Measurements from ENCODE around the gene ICAM5.

DNA sequence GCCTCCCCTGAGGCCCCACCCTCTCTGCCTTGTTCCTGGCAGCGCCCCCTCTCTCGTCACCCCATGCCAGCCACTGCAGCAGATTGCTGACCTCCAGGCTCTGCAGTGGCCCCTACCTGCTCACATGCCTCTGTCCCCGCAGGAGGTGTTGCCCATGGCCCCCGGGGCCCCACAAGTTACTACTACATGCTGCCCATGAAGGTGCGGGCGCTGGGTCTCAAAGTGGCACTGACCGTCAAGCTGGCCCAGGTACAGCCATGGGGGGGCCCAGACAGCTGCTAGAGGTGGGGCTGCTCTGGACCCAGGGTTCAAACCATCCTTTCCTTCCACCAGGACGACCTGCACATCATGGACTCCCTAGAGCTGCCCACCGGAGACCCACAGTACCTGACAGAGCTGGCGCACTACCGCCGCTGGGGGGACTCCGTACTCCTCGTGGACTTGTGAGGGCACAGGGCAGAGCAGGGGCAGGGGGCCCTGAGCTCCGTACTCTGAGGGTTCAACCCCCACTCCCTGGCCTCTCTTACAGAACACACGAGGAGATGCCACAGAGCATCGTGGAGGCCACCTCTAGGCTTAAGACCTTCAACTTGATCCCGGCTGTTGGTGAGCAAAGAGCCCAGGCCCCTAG, 31.6 kb upstream of the ICAM5 start:
- TF ChIP-seq POLR2AphosphoS5 (IDR thresholded peaks at IDR 0.05; ENCODE audit: low read depth, low read length) (no peak), TAF1 (IDR thresholded peaks at IDR 0.05; ENCODE audit: borderline replicate concordance, insufficient read depth, low read length) (no peak), SIN3A (IDR thresholded peaks at IDR 0.05; ENCODE audit: borderline replicate concordance, insufficient read depth, low read length) (no peak)
- TF ChIP-seq, protein P1, sequence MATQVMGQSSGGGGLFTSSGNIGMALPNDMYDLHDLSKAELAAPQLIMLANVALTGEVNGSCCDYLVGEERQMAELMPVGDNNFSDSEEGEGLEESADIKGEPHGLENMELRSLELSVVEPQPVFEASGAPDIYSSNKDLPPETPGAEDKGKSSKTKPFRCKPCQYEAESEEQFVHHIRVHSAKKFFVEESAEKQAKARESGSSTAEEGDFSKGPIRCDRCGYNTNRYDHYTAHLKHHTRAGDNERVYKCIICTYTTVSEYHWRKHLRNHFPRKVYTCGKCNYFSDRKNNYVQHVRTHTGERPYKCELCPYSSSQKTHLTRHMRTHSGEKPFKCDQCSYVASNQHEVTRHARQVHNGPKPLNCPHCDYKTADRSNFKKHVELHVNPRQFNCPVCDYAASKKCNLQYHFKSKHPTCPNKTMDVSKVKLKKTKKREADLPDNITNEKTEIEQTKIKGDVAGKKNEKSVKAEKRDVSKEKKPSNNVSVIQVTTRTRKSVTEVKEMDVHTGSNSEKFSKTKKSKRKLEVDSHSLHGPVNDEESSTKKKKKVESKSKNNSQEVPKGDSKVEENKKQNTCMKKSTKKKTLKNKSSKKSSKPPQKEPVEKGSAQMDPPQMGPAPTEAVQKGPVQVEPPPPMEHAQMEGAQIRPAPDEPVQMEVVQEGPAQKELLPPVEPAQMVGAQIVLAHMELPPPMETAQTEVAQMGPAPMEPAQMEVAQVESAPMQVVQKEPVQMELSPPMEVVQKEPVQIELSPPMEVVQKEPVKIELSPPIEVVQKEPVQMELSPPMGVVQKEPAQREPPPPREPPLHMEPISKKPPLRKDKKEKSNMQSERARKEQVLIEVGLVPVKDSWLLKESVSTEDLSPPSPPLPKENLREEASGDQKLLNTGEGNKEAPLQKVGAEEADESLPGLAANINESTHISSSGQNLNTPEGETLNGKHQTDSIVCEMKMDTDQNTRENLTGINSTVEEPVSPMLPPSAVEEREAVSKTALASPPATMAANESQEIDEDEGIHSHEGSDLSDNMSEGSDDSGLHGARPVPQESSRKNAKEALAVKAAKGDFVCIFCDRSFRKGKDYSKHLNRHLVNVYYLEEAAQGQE (IDR thresholded peaks at IDR 0.05; ENCODE audit: insufficient read depth in 1 of 2, low read depth in 2 of 2, low read length in 2 of 2): no peak

Measured in PFSK-1 (cell line).